Smooth muscle cell (in vitro differentiated cells): ENCODE measurements around the gene ARPC1A. TPM values are rescaled to one million over a fixed set of nuclear protein-coding genes. Genes with fewer than 3 reads are reported as not detected.
"Not testable (repeated sequence)": the region's sequence is repeated elsewhere in the genome, so short reads cannot be mapped to it uniquely, and the experiment has no call there.

Experiments used
- DNase-seq: peaks from one replicate; lab custom pipeline; 2025; ENCODE audit not compliant: unreplicated experiment; lab: John Stamatoyannopoulos, UW
- H2AFZ ChIP-seq: fragments of 200-600 bp; sonication (generic); 2 replicates; pipeline ENCODE4 v1.6.0; 2016; ENCODE audit warnings: antibody characterized with exemption, low read depth, mild to moderate bottlenecking
- H3F3A ChIP-seq: fragments of 200-600 bp; sonication (generic); 2 replicates; pipeline ENCODE4 v1.6.0; 2017; ENCODE audit warnings: antibody characterized with exemption, low read depth
- H3K27ac ChIP-seq: fragments of 200-600 bp; sonication (generic); 2 replicates; pipeline ENCODE4 v1.5.1; 2016; ENCODE audit warnings: low read depth, mild to moderate bottlenecking
- H3K27me3 ChIP-seq: fragments of 200-600 bp; sonication (generic); 2 replicates; pipeline ENCODE4 v1.6.1; 2016; ENCODE audit warnings: low read depth, mild to moderate bottlenecking
- H3K36me3 ChIP-seq: fragments of 200-600 bp; sonication (generic); 2 replicates; pipeline ENCODE4 v1.5.1; 2016; ENCODE audit warnings: low read depth
- H3K4me1 ChIP-seq: fragments of 200-600 bp; sonication (generic); 2 replicates; pipeline ENCODE4 v1.5.1; 2016; ENCODE audit warnings: low read depth
- H3K4me2 ChIP-seq: fragments of 200-600 bp; sonication (generic); 2 replicates; pipeline ENCODE4 v1.6.0; 2016; ENCODE audit warnings: mild to moderate bottlenecking
- H3K4me3 ChIP-seq: fragments of 200-600 bp; sonication (generic); 2 replicates; pipeline ENCODE4 v1.5.1; 2016; ENCODE audit warnings: mild to moderate bottlenecking
- H3K79me2 ChIP-seq: fragments of 200-600 bp; sonication (generic); 2 replicates; pipeline ENCODE4 v1.6.0; 2016; ENCODE audit warnings: low read depth, mild to moderate bottlenecking
- H3K9ac ChIP-seq: fragments of 200-600 bp; sonication (generic); 2 replicates; pipeline ENCODE4 v1.6.0; 2016; ENCODE audit warnings: low read depth
- H3K9me3 ChIP-seq: fragments of 200-600 bp; sonication (generic); replicated peaks from 2 replicates; pipeline ENCODE4 v1.5.1; 2016; ENCODE audit warnings: low read depth
- H4K20me1 ChIP-seq: fragments of 200-600 bp; sonication (generic); 2 replicates; pipeline ENCODE4 v1.6.0; 2016; ENCODE audit warnings: low read depth
- CTCF ChIP-seq: fragments of 200-600 bp; sonication (generic); IDR thresholded peaks from 2 replicates; pipeline ENCODE4 v1.5.1; 2017; ENCODE audit warnings: borderline replicate concordance, mild to moderate bottlenecking, antibody characterized with exemption; ENCODE audit not compliant: insufficient read depth, poor library complexity, severe bottlenecking
- WGBS: methylation state at CpG from one replicate; pipeline ENCODE4 v1.1.7; 2016; ENCODE audit warnings: low lambda C conversion rate; 5-methylcytosine and 5-hydroxymethylcytosine counted together
- polyA plus RNA-seq: library from polyadenylated mRNA; unstranded; fragments of >200 nt; fragmentation: Nextera tagmentation; extraction: Ambion mirVana; gene quantifications from 2 replicates; pipeline ENCODE4 v1.2.1, GENCODE V29; 2016
- total RNA-seq: library from RNA; depleted of rRNA; stranded (reverse); fragments of >200 nt; gene quantifications from 2 replicates; pipeline ENCODE4 v1.2.3, GENCODE V29; 2014

Gene ARPC1A
- 80.8 and 85.0 TPM in 2 replicates for total RNA-seq
- 109 and 113 TPM in 2 replicates for polyA plus RNA-seq

- H3K4me1 ChIP-seq = peaks cover 12% of the 10 kb centered on the region
- H2AFZ ChIP-seq = peak within 1 kb of the TSS; percentile 92
- H3K9ac ChIP-seq = peak within 1 kb of the TSS; percentile 98
- no peaks in the 10 kb centered on the region for H3F3A ChIP-seq
- no peaks in the 10 kb centered on the region for H3K36me3 ChIP-seq
- under 1% methylated on average over 81 of the region's 82 CpGs for WGBS
- peak within 1 kb of the TSS; percentile 84 for H3K27ac ChIP-seq
- DNase-seq = peak; percentile 79
- no peaks in the 10 kb centered on the region for H3K9me3 ChIP-seq
- peaks cover 49% of the 10 kb centered on the region for H3K79me2 ChIP-seq
- TF ChIP-seq CTCF = no peak
- peak within 1 kb of the TSS; percentile 99 for H3K4me2 ChIP-seq
- peak within 1 kb of the TSS; percentile 87 for H3K4me3 ChIP-seq
- H3K27me3 ChIP-seq = no peaks in the 10 kb centered on the region
- H4K20me1 ChIP-seq = peaks cover 40% of the 10 kb centered on the region
These were observed at the start of gene ARPC1A for GRCh38 chr7:99325592-99326407. TSS of gene ARPC1A (plus strand) at chr7:99325898. CDS start at chr7:99333354, 7,456 bp downstream.

GRCh38 chr7:99278180-99278579 is 47.5 kb upstream of the ARPC1A start:
- Histone ChIP-seq H3K27ac (no peak overlapping the region), H2AFZ (no peak overlapping the region), H3K4me2 (no peak overlapping the region), H3K4me1 (no peaks in the 10 kb centered on the region), H3K4me3 (no peak overlapping the region), H4K20me1 (no peaks in the 10 kb centered on the region), H3K9ac (no peak overlapping the region), H3K27me3 (no peaks in the 10 kb centered on the region), H3K9me3 (no peaks in the 10 kb centered on the region), H3F3A (no peaks in the 10 kb centered on the region), H3K36me3 (no peaks in the 10 kb centered on the region), H3K79me2 (no peaks in the 10 kb centered on the region)
- WGBS = 83% methylated on average over 5 of the region's 5 CpGs
- DNase-seq = no peak
- no peak for TF ChIP-seq CTCF

- not testable (repeated sequence) for H3K4me3 ChIP-seq, H4K20me1 ChIP-seq, H3K27me3 ChIP-seq, H2AFZ ChIP-seq, H3K79me2 ChIP-seq, DNase-seq, H3K4me1 ChIP-seq, H3K9ac ChIP-seq, H3K36me3 ChIP-seq, H3F3A ChIP-seq, H3K4me2 ChIP-seq, H3K27ac ChIP-seq, H3K9me3 ChIP-seq
- 97% methylated on average over 4 of the region's 4 CpGs for WGBS
These were observed 41.5 kb upstream of the ARPC1A start for GRCh38 chr7:99284165-99284564.

GRCh38 chr7:99287779-99288534 is 37.7 kb upstream of the ARPC1A start:
- H3K79me2 ChIP-seq = no peaks in the 10 kb centered on the region
- no peak overlapping the region for H2AFZ ChIP-seq
- no peak for TF ChIP-seq CTCF
- H4K20me1 ChIP-seq = no peaks in the 10 kb centered on the region
- no peaks in the 10 kb centered on the region for H3K9me3 ChIP-seq
- no peak overlapping the region for H3K9ac ChIP-seq
- no peaks in the 10 kb centered on the region for H3K36me3 ChIP-seq
- no peak overlapping the region for H3K4me3 ChIP-seq
- no peaks in the 10 kb centered on the region for H3K4me1 ChIP-seq
- WGBS = 97% methylated on average over 23 of the region's 23 CpGs
- DNase-seq = no peak
- H3K27me3 ChIP-seq = no peaks in the 10 kb centered on the region
- no peak overlapping the region for H3K4me2 ChIP-seq
- H3F3A ChIP-seq = no peaks in the 10 kb centered on the region
- H3K27ac ChIP-seq = no peak overlapping the region
